ENCODE data around the gene BPIFB1.

Gene BPIFB1

DNA sequence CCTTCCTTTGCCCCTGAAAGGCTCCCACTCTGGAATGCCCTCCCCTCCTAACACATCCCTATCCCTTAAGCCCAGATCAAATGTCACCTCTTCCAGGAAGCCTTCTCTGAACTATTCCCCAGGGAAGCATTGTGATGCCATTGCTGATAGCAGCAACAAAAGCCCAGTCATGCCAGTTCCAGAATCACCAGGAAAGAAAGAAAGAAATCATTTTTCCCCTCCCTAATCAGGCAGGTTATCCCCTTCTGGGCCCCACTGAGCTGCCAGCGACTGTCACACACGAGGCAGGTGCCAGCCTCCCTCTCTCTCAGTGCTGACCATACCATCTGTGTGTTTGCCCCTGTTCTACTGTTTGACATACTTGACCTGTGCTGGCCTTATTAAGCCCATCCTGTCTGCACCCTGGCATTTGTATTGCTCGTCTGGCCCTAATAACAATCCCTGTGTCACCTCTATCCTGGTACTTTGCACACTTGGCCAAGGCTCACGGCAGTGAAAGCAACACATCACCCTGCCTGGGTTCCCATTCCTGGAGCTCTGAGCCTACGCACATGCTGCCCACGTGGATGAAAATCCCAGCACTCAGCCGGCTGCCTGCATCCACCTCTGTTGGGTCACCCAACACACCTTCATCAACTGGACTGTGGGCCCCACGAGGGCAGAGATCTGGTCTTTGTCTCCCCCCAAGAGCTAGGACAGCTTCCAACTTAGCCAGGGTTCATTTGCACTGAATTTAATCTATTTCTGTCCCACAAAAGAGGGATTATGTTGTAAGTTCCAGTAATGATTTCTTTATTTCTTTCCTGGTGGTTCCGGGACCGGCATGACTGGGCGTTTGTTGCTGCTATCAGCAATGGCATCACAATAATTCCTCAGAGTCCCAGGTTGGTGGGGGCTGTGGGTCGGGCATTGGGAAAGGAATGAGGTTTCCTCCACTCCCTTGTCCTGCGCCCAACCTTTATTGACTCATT, 5.3 kb upstream of the BPIFB1 start:
- Histone ChIP-seq H3K4me1 (ENCODE audit: control insufficient read depth in 1 of 2, insufficient read depth in 1 of 2, low read depth in 1 of 2, low read length in 1 of 2) (peaks cover 9 to 14% of the 10 kb centered on the region in 2 experiments), H3K36me3 (no peaks in the 10 kb centered on the region), H3K9me3 (no peaks in the 10 kb centered on the region), H3K27me3 (no peaks in the 10 kb centered on the region), H3K27ac (no peak overlapping the region), H3K4me3 (ENCODE audit: low read depth in 1 of 2, low read length in 1 of 2) (no peak overlapping the region)
- TF ChIP-seq, protein P1, sequence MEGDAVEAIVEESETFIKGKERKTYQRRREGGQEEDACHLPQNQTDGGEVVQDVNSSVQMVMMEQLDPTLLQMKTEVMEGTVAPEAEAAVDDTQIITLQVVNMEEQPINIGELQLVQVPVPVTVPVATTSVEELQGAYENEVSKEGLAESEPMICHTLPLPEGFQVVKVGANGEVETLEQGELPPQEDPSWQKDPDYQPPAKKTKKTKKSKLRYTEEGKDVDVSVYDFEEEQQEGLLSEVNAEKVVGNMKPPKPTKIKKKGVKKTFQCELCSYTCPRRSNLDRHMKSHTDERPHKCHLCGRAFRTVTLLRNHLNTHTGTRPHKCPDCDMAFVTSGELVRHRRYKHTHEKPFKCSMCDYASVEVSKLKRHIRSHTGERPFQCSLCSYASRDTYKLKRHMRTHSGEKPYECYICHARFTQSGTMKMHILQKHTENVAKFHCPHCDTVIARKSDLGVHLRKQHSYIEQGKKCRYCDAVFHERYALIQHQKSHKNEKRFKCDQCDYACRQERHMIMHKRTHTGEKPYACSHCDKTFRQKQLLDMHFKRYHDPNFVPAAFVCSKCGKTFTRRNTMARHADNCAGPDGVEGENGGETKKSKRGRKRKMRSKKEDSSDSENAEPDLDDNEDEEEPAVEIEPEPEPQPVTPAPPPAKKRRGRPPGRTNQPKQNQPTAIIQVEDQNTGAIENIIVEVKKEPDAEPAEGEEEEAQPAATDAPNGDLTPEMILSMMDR (IDR thresholded peaks at IDR 0.05) = no peak

DNA sequence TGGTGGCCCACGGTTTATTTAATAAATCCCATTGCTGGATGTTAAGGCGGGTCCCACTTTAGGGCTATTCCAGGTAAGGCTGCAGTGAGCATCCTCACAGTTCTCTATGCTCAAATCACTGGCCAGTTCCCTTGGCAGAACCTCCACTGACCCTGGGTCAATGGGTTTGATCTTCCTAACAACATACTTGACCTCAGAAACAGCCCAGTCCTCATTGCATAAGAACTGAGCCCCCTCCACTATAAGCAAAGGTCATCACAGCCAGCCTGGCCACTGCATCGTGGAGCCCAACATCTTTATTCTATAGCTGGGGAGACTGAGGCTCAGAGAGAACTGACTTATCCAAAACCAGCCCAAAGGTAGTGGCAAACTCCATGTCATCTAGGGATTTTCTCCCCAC, 4.3 kb upstream of the BPIFB1 start:
- no peak overlapping the region for H3K27ac ChIP-seq
- no peak overlapping the region for H3K4me3 ChIP-seq (ENCODE audit: low read depth in 1 of 2, low read length in 1 of 2)
- H3K4me1 ChIP-seq (ENCODE audit: control insufficient read depth in 1 of 2, insufficient read depth in 1 of 2, low read depth in 1 of 2, low read length in 1 of 2) = peaks cover 9 to 14% of the 10 kb centered on the region in 2 experiments
- H3K36me3 ChIP-seq = no peaks in the 10 kb centered on the region
- TF ChIP-seq, protein P1 (IDR thresholded peaks at IDR 0.05) = no peak
- no peaks in the 10 kb centered on the region for H3K27me3 ChIP-seq
- no peaks in the 10 kb centered on the region for H3K9me3 ChIP-seq

DNA sequence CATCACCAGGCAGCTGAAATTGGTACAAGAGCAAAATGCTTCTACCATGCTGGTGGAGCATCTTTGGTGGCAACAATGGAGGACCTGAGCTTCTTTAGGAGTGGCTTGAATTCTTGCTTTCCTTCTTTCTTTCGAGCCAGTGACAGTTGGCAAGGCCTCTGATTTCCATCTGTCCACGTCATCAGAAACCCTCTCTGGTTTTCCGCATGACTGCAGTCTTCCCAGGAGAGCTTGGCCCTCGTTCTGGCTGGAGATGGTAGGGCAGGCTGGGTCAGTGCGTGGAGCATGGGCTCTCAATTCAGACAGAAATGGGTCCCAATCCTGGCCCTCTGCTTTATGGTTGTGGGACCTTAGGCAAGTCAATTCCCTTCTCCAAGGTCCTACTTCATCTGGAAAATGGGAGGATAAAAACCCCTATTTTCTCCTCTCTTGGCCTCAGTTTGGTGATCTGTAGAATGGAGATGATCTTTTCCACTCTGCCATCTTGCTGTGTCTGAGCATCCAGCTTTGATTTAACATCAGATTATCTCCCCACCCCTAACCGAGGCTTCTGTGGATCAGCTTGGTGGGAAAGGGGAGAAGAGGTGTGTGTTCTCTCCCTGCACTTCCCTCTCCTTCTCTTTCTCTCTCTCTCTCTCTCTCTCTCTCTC, 3.6 kb upstream of the BPIFB1 start:
- Histone ChIP-seq H3K9me3 (no peaks in the 10 kb centered on the region), H3K4me3 (ENCODE audit: low read depth in 1 of 2, low read length in 1 of 2) (no peak overlapping the region), H3K27ac (no peak overlapping the region), H3K4me1 (ENCODE audit: control insufficient read depth in 1 of 2, insufficient read depth in 1 of 2, low read depth in 1 of 2, low read length in 1 of 2) (peaks cover 11 to 21% of the 10 kb centered on the region in 2 experiments), H3K27me3 (no peaks in the 10 kb centered on the region), H3K36me3 (no peaks in the 10 kb centered on the region)
- TF ChIP-seq, protein P1 (IDR thresholded peaks at IDR 0.05) = no peak

DNA sequence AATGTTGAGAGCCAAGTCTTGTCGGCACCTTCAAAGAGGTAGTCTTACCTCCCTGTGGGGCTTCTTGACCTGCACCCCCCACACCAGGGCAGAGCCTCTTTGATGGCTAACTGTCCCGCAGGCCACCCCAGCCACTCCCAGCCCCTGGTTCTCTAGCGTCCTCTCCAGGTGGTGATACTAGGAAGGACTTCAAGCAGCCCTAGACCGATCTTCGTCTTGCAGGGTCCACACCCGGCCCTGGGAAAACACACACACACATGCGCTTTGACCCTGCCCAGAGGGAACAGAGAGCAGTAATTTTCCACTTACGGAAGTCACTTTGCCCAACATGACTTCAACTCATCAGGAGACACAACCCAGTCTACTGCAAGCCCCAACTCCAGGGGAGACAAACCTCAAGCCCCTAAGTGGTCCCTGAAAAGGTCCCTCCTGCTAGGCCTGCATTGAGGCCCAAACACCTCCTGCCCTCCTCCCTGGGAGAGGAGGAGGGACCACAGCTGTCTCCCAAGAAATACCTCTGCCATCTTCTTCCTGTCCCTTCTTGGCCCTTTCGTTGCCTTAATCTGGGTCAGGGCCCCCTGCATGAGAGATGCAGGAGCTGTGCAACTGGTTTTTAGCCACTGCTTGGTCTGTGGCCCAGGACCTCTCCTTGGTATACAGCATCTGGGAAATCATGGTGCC, 2.9 kb upstream of the BPIFB1 start:
- Histone ChIP-seq H3K4me1 (ENCODE audit: control insufficient read depth in 1 of 2, insufficient read depth in 1 of 2, low read depth in 1 of 2, low read length in 1 of 2) (peaks cover 19 to 29% of the 10 kb centered on the region in 2 experiments), H3K27ac (no peak overlapping the region), H3K27me3 (no peaks in the 10 kb centered on the region), H3K4me3 (ENCODE audit: low read depth in 1 of 2, low read length in 1 of 2) (no peak overlapping the region), H3K36me3 (no peaks in the 10 kb centered on the region), H3K9me3 (no peaks in the 10 kb centered on the region)
- TF ChIP-seq, protein P1 (IDR thresholded peaks at IDR 0.05) = no peak

DNA sequence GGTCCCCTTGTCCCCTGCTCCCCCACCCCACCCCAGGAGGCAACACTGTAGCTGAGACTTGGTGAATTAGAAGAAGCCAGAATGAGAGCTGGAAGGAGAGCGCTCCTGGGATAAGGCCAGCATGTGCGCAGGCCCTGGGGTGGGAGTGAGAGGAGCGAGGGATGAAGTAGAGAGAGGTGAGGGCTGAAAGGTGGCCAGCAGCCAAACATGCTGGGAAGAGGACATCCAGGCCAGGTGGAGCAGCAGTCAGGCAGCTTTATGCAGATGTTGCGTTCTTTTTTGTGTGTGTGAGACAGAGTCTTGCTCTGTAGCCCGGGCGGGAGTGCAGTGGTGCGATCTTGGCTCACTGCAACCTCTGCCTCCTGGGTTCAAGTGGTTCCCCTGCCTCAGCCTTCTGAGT, 2.2 kb upstream of the BPIFB1 start:
- no peaks in the 10 kb centered on the region for H3K36me3 ChIP-seq
- TF ChIP-seq, protein P1 (IDR thresholded peaks at IDR 0.05) = no peak
- no peak overlapping the region for H3K27ac ChIP-seq
- H3K27me3 ChIP-seq = no peaks in the 10 kb centered on the region
- no peak overlapping the region for H3K4me3 ChIP-seq (ENCODE audit: low read depth in 1 of 2, low read length in 1 of 2)
- no peaks in the 10 kb centered on the region for H3K9me3 ChIP-seq
- peaks cover 19 to 29% of the 10 kb centered on the region in 2 experiments for H3K4me1 ChIP-seq (ENCODE audit: control insufficient read depth in 1 of 2, insufficient read depth in 1 of 2, low read depth in 1 of 2, low read length in 1 of 2)

Data from neutrophil (primary cell).